HG03520 (cell line): ENCODE results near the gene OR6M1.

Experiments
- ATAC-seq: cut with Tn5 transposase; IDR thresholded peaks from one replicate; pipeline ENCODE4 v1.9.1; 2021; ENCODE audit warnings: mild to moderate bottlenecking, moderate library complexity; ENCODE audit not compliant: unreplicated experiment

OR6M1 gene, protein sequence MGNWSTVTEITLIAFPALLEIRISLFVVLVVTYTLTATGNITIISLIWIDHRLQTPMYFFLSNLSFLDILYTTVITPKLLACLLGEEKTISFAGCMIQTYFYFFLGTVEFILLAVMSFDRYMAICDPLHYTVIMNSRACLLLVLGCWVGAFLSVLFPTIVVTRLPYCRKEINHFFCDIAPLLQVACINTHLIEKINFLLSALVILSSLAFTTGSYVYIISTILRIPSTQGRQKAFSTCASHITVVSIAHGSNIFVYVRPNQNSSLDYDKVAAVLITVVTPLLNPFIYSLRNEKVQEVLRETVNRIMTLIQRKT

DNA sequence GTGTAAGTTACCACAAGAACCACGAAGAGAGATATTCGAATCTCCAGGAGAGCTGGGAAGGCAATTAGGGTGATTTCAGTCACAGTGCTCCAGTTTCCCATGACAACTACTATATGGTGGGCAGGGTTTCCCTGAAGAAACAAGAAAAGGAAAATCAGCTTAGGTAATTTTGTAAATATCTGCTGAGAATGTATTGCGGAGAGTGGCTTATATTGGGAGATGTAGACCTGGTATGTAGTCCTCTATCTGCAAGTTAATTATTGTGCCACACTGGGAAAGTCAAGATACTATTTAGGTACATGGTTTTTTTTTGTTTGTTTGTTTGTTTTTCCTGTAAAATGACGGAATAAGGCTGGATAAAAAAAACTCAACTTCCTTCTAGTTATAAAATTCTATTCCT is at the start of gene OR6M1:
Gene OR6M1 (minus strand): TSS at position 101 of the 400 bp plus-strand sequence. CDS start 0 bp downstream, at position 101.
- no peak for ATAC-seq

DNA sequence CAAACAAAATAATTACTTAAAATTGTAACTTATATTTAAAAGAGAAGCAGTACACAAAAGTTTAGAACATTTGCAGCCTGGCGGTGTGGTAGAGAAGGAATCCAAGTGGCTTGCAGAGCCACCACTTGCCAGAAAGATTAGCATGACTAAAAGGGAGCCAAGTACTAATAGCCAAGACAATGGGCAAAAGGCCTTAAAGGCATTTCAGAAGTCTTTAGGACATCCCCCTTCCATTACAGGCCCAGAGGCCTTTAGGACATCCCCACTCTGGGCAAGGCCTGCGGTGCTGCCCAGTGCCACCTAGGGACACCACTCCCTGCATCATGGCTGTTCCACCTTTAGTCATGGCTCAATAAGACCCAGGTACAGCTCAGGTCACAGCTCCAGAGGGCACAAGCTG is 46.9 kb upstream of the OR6M1 start:
- ATAC-seq = no peak

DNA sequence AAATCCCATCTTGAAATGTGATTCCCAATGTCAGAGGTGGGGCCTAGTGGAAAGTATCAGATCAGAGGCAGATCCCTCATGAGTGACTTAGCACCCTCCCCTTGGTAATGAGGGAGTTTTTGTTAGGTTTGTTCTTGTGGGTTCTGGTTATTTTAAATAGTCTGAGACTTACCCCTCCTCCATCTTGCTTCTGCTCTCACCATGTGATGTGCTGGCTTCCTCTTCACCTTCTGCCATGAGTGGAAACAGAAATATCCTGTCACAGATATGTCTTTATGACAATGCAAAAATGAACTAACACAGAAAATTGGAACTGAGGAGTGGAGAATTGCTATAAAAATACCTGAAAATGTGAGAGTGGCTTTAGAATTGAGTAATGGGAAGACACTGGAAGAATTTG is 46.2 kb upstream of the OR6M1 start:
- no peak for ATAC-seq

GRCh38 chr11:123851110-123851509 is 45.0 kb upstream of the OR6M1 start:
- ATAC-seq = no peak

DNA sequence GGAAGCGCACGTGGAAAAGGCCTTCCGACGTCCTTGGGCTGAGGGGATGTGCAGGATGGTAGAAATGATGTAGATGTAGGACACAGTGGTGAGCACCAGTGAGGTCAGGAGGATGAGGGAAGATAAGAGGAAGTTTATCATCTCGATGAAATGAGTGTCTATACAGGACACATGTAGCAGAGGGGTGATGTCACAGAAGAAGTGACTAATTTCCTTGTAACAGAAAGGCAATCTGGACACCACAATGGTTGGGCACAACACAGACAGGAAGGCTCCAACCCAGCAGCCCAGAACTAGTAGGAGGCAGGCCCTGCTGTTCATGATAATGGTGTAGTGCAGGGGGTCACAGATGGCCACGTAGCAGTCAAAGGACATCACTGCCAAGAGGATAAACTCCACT is 35.0 kb upstream of the OR6M1 start:
- no peak for ATAC-seq

- ATAC-seq = no peak
These were observed 33.0 kb upstream of the OR6M1 start for GRCh38 chr11:123839131-123839530.

- ATAC-seq = no peak
These were observed 32.5 kb upstream of the OR6M1 start for GRCh38 chr11:123838659-123839058.

DNA sequence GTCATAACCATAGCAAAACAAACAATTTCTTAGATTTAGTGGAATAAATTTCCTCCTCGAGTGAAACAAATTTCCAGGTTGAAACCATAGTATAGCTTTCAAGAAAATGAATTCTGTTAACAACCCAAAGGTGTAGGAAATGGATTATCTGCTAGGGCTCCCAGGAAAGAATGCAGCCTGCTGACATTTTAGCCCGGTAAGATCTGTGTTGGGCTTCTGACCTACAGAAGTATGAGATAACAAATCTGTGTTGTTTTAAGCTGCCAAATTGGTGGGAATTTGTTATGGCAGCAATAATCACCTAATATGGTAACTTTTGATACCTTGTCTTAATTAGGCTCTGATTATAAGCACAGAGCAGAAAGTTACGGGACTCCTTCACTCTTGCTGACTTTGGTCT is 32.0 kb upstream of the OR6M1 start:
- no peak for ATAC-seq

GRCh38 chr11:123833095-123833494 is 26.9 kb upstream of the OR6M1 start:
- ATAC-seq = no peak

- no peak for ATAC-seq
These were observed 23.6 kb upstream of the OR6M1 start for GRCh38 chr11:123829745-123830144.

DNA sequence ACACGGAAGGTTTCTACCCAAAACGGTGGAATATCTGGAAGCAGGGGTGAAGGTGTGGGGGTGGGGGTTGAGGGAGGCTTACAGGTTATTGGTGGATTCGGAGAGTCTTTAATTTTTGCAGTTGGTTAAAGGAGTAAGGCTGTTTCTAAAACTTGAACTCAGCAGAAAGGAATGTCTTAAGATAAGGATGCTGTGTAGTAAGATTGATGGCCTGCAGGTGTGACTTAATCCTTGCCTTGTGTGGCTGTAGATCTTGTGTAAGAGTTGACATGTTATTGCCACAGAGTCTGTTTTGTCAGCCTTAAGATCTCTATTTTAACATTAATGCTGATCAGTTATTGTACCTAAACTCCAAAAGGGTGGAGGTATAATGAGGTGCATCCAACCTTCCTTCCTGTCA is 16.4 kb upstream of the OR6M1 start:
- no peak for ATAC-seq

DNA sequence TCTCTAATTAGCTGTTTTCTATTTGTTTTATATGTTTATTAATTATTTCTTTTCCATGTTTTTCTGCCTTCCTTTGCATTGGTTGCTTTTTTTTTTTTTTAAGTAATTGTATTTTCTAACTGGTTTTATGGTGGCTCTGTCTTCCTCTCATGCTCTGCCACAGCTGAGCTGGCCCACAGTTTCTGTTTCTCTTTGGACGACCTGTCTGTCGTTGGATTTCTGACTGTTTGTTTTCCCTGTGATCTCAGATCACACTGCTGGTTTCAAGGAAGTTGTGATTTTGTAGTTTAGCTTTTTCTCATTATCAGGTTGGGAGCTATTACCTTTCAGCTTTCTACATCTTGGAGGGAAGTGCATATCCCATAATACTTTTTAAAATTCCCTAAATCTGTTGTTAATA is 15.9 kb upstream of the OR6M1 start:
- no peak for ATAC-seq

- ATAC-seq = no peak
These were observed 9.0 kb upstream of the OR6M1 start for GRCh38 chr11:123815122-123815521.

DNA sequence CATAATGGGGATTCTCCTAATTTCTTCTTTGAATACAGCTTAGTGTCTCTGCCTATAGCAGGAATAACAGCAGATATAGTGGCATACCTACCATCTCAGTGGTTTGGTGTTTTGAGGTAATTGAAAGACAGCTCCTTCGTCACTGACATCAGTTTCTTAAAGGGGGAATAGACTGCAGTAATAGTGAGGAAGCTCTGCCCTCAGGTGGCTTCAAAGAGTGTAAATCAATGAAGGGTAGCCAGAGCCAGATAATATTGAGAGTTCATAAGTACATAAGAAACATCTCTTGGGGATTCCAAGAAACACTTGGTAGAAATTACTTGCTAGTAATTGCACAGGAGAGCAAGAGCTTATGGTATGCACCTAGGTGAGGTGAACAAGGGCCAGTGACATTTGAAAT is 4.4 kb downstream of the OR6M1 start:
- no peak for ATAC-seq

DNA sequence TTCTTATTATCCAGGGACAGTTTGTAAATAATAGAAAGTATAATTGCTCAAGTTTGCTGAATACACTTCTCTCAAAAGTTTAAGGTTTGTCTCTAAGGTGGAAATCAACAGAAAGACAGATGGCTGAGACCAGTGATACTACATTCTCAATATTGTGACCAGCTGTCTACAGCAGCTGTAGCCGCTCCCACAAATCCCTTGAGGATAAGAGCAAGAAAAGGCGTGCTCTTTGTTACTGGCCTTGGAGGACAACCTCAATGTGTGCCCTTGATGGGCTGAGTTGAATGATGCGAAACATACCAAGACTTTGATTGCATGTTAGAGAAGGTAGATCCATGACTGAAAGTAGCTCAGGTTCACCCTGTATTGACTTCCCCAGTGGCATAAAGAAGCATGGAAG is 6.1 kb downstream of the OR6M1 start:
- no peak for ATAC-seq

DNA sequence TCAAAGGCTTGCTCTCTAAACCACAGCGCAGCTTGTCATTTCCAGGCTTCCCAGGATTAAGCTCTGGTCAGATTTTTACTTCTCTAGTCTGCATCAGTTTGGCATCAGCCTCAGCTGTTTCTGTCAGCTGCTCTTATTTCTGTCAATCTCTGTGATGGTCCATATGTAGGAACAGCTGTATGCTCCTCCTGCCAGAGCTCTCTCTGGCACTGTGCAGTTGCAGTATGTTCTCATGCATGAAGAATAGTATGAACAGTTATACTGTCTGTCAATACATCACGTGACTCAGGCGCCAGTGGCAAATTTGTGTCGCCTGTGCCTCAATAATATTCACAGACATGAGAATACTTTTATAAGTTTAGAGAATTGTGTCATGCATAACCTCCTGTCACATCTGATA is 6.7 kb downstream of the OR6M1 start:
- ATAC-seq = no peak

GRCh38 chr11:123798513-123799252 is 7.5 kb downstream of the OR6M1 start:
- no peak for ATAC-seq

DNA sequence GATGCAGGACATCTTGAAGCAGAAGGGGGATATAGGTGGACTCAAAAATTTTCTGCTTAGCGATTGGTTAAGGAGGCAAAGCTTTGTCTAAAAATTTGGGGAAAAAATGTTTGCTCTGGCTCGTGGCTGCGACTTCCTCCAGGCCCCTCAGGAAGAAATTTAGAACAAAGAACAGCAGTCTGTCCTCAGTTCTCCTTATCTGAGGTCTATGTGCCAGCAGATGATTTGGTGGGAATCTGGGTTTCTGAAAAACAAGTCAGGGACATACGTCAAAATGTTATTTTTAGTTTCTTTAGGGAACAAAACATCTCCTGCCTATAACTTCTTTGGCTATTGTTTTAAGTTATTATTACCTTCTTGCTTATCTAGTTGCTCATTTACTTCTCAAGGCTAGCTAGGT is 8.1 kb downstream of the OR6M1 start:
- ATAC-seq = no peak

DNA sequence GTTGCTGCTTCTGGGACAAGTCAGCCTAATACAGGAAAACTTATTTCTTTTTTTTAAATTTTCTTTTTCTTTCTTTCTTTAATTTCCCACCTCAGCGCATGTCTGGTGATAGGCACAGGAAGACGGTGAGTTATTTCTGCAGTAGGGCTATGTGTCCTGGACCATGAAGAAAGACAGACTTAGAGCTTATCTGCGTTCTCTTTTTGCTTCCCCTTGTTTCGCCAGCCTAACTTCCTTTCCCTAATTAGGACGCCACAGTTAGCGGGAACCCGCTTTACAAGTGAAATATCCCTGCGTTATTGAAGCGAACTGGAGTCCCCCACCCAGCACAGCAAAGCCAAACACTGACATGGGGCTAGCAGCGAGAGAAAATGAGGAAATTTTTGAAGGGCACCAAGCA is 8.6 kb downstream of the OR6M1 start:
- ATAC-seq = no peak

DNA sequence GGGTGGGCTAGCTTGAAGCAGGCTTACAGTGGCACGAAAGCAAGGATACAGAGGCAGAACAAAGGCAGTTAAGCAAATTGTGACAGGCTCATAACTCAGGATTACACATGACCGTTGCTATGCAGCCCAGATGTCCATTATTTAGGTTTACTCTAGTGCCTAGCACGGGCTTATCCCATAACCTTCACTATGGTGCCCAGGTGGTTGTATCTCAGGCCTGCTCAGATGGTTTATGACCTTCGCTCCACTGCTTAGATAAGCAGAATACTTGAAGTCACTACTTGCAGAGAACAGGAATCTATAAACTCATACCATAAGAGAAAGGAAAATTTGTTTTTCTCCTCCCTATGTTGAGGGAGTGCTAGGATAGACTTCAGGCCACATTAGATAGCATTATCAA is 9.0 kb downstream of the OR6M1 start:
- ATAC-seq = no peak

GRCh38 chr11:123796226-123796625 is 9.9 kb downstream of the OR6M1 start:
- ATAC-seq = no peak

- ATAC-seq = no peak
These were observed 22.6 kb downstream of the OR6M1 start for GRCh38 chr11:123783536-123783935.

DNA sequence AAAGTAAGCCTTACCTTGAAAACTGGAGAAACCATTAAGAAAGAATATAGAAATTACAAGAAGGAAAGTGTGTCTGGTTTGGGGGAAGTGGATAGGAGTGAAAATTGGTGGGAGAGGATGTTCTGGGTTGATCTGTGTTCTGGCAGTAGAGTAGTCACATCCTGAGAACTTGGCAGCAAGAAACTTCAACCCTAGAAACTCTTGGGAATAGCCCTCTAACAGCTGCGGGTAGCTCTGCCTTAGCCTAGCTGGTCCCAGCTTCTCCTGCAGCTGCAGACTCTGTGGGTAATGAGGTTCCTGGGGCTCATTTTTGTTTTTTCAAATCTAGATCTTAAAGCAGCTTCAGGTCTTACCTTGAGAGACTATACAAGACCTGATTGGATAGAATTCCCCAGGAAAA is 27.6 kb downstream of the OR6M1 start:
- ATAC-seq = no peak
